Measurements from ENCODE around the gene MUC22.
"Not testable (repeated sequence)": the region's sequence is repeated elsewhere in the genome, so short reads cannot be mapped to it uniquely, and the experiment has no call there.

MUC22 gene

GRCh38 chr6:31009731-31010130 lies 543 bp upstream of the MUC22 start:
- Mint-ChIP-seq H3K36me3 (ENCODE audit: low read depth) (no peaks in the 10 kb centered on the region), H3K9me3 (peaks cover 4% of the 10 kb centered on the region), H3K4me3 (no peak overlapping the region), H3K27me3 (ENCODE audit: low read depth) (peaks cover 15% of the 10 kb centered on the region), H3K27ac (no peak overlapping the region), H3K4me1 (peaks cover 10% of the 10 kb centered on the region)
- TF ChIP-seq CTCF (IDR thresholded peaks at IDR 0.05; ENCODE audit: unreplicated experiment in 3 of 3) = no peak

- Mint-ChIP-seq H3K4me1 (peaks cover 10% of the 10 kb centered on the region), H3K27ac (no peak overlapping the region), H3K27me3 (ENCODE audit: low read depth) (peaks cover 15% of the 10 kb centered on the region), H3K4me3 (no peak overlapping the region), H3K36me3 (ENCODE audit: low read depth) (no peaks in the 10 kb centered on the region), H3K9me3 (peaks cover 11% of the 10 kb centered on the region)
- TF ChIP-seq CTCF (IDR thresholded peaks at IDR 0.05; ENCODE audit: unreplicated experiment in 3 of 3) = no peak
Measured at GRCh38 chr6:31011153-31011552, 879 bp downstream of the MUC22 start.

GRCh38 chr6:31016659-31017299 lies 6.5 kb downstream of the MUC22 start:
- Mint-ChIP-seq H3K4me3 (no peak overlapping the region), H3K27ac (no peak overlapping the region), H3K4me1 (no peaks in the 10 kb centered on the region), H3K27me3 (ENCODE audit: low read depth) (peaks cover 5% of the 10 kb centered on the region), H3K36me3 (ENCODE audit: low read depth) (no peaks in the 10 kb centered on the region), H3K9me3 (peaks cover 16% of the 10 kb centered on the region)
- no peak for TF ChIP-seq CTCF (IDR thresholded peaks at IDR 0.05; ENCODE audit: unreplicated experiment in 3 of 3)

GRCh38 chr6:31017436-31017835 lies 7.2 kb downstream of the MUC22 start:
- H3K4me3 Mint-ChIP-seq; H3K4me1 Mint-ChIP-seq; H3K27me3 Mint-ChIP-seq (ENCODE audit: low read depth); H3K27ac Mint-ChIP-seq; H3K36me3 Mint-ChIP-seq (ENCODE audit: low read depth): not testable (repeated sequence)
- H3K9me3 Mint-ChIP-seq = peaks cover 18% of the 10 kb centered on the region

GRCh38 chr6:31020057-31020456 lies 9.8 kb downstream of the MUC22 start:
- Mint-ChIP-seq H3K36me3 (ENCODE audit: low read depth) (no peaks in the 10 kb centered on the region), H3K9me3 (peaks cover 17% of the 10 kb centered on the region), H3K27ac (no peak overlapping the region), H3K4me1 (no peaks in the 10 kb centered on the region), H3K4me3 (no peak overlapping the region), H3K27me3 (ENCODE audit: low read depth) (peaks cover 3% of the 10 kb centered on the region)
- no peak for TF ChIP-seq CTCF (IDR thresholded peaks at IDR 0.05; ENCODE audit: unreplicated experiment in 3 of 3)

GRCh38 chr6:31020631-31021255 lies 10.5 kb downstream of the MUC22 start:
- not testable (repeated sequence) for H3K27me3 Mint-ChIP-seq (ENCODE audit: low read depth); H3K4me3 Mint-ChIP-seq; H3K27ac Mint-ChIP-seq; H3K36me3 Mint-ChIP-seq (ENCODE audit: low read depth); H3K4me1 Mint-ChIP-seq
- H3K9me3 Mint-ChIP-seq = peaks cover 17% of the 10 kb centered on the region

- H3K27me3 Mint-ChIP-seq (ENCODE audit: low read depth); H3K36me3 Mint-ChIP-seq (ENCODE audit: low read depth); H3K27ac Mint-ChIP-seq; H3K4me3 Mint-ChIP-seq; H3K4me1 Mint-ChIP-seq: not testable (repeated sequence)
- peaks cover 12% of the 10 kb centered on the region for H3K9me3 Mint-ChIP-seq
Measured at GRCh38 chr6:31021705-31022531, 11.6 kb downstream of the MUC22 start.

All from nephron (organoid).